GM12874 (cell line): Measurements from ENCODE around the gene PHYHIPL.

Experiments
- TF ChIP-seq, protein P1 (sequence below): IDR thresholded peaks from 2 replicates; pipeline ENCODE4 v1.5.1; 2011; ENCODE audit warnings: low read depth, mild to moderate bottlenecking, control low read depth, low read length, moderate library complexity; ENCODE audit not compliant: insufficient read depth

Gene PHYHIPL

GRCh38 chr10:59284118-59284975 lies 107.9 kb downstream of the PHYHIPL start:
- TF ChIP-seq, protein P1, sequence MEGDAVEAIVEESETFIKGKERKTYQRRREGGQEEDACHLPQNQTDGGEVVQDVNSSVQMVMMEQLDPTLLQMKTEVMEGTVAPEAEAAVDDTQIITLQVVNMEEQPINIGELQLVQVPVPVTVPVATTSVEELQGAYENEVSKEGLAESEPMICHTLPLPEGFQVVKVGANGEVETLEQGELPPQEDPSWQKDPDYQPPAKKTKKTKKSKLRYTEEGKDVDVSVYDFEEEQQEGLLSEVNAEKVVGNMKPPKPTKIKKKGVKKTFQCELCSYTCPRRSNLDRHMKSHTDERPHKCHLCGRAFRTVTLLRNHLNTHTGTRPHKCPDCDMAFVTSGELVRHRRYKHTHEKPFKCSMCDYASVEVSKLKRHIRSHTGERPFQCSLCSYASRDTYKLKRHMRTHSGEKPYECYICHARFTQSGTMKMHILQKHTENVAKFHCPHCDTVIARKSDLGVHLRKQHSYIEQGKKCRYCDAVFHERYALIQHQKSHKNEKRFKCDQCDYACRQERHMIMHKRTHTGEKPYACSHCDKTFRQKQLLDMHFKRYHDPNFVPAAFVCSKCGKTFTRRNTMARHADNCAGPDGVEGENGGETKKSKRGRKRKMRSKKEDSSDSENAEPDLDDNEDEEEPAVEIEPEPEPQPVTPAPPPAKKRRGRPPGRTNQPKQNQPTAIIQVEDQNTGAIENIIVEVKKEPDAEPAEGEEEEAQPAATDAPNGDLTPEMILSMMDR, result no peak

- TF ChIP-seq, protein P1, result no peak
Measured at GRCh38 chr10:59285073-59285472, 108.6 kb downstream of the PHYHIPL start.

DNA sequence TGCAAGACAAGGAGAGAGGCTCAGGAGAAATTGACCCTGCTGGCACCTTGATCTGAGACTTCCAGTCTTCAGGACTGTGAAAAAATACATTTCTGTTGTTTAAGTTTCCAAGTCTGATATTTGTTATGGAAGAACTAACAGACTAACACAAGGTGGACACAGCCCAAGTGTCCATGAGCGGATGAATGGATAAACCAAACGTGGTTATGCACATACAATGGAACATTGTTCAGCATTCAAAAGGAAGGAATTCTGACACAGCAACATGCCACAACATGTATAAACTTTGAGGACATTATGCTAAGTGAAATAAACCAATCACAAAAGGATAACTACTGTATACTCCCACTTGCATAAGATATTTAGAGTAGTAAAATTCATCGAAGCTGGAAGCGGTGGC lies 109.4 kb downstream of the PHYHIPL start:
- TF ChIP-seq, protein P1, result no peak

DNA sequence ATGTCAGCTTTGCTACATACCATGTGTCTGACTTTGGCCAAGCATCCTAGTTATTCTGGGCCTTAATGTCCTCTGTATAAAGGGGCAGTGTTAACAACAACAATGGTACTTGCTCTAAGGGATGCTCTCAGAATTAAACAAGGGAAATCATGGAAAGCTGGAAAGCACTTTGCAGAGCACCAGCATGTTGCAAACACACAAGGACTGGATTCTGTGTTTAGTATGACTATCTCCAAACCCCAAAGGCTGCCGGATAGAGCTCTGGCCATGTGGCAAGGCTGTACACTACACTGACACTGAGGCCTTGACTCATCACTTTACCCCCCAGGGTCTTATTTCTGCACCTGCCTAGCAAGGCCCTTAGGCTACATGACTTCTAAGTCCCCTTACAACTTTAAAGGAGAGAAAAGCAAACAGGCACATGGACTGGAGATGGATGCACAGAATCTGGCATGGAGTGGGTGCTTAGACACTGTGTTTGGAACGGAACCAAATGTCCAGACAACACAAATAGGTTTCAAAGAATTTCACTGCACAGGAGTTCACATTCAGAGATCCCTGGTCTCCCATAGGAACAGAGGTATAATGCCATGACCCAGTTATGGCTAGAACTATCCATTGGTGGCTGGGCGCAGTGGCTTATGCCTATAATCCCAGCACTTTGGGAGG lies 111.3 kb downstream of the PHYHIPL start:
- TF ChIP-seq, protein P1, result no peak

- TF ChIP-seq, protein P1, result no peak
Measured at GRCh38 chr10:59289853-59290252, 113.4 kb downstream of the PHYHIPL start.

DNA sequence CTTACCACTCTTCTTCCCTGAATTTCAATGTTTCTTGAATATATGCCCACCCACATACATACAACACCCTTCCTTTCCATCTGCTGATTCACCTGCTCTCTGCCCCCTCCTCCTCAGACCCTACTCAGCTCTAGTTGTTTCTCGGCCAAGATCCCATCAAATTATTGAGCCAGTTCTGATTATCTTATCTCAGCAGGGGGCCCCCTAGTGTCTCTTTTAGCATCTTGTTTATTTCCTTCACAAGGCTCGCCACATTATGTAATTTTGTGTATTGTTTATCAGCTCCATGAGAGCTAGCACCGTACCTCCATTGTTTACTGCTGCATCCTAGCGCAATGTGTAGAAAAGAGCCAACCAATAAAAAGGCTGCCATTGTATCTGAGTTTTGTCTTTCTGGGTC lies 114.0 kb downstream of the PHYHIPL start:
- TF ChIP-seq, protein P1, result peak; percentile 29; the same call in 1 of the 2 replicates
